Fibroblast of villous mesenchyme (primary cell): ENCODE results near the gene BSDC1. TPM values are rescaled to one million over a fixed set of nuclear protein-coding genes. Genes with fewer than 3 reads are reported as not detected.

ENCODE experiments used
- DNase-seq: peaks from one replicate; pipeline ENCODE4 v3.0.0-alpha.2; 2010; ENCODE audit warnings: low read depth
- H3K4me3 ChIP-seq: 2 replicates; pipeline ENCODE4 v1.5.1; 2011; ENCODE audit warnings: low read depth, mild to moderate bottlenecking, low read length
- total RNA-seq: library from RNA; depleted of rRNA; stranded (reverse); fragments of >200 nt; gene quantifications from 2 replicates; pipeline ENCODE4 v1.2.3, GENCODE V29; 2012
- TF ChIP-seq, protein P1 (sequence below): IDR thresholded peaks from 2 replicates; pipeline ENCODE4 v1.5.1; 2012; ENCODE audit warnings: low read depth, mild to moderate bottlenecking, low read length; ENCODE audit not compliant: insufficient read depth

BSDC1 gene
- total RNA-seq, 1 donor: 76.4 TPM

DNA sequence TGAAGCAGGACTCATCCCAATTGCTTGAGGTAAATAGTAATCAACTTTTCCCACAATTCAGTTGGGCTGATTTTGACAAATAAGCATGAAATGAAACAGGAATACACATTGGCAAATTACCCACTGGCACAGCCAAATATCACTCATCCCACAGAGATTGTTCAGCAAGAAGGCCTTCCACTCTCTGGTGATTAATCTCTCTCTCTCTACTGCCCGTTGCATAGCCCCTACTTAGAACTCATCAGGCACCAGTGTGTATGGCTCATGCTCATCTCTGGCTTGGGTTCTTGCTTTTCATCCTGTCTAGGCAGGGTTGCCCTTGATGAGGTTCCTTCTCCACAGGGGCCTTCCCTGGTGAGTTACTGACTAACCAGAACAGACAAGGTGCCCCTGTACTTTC, 1.1 kb downstream of the BSDC1 start:
- TF ChIP-seq, protein P1, sequence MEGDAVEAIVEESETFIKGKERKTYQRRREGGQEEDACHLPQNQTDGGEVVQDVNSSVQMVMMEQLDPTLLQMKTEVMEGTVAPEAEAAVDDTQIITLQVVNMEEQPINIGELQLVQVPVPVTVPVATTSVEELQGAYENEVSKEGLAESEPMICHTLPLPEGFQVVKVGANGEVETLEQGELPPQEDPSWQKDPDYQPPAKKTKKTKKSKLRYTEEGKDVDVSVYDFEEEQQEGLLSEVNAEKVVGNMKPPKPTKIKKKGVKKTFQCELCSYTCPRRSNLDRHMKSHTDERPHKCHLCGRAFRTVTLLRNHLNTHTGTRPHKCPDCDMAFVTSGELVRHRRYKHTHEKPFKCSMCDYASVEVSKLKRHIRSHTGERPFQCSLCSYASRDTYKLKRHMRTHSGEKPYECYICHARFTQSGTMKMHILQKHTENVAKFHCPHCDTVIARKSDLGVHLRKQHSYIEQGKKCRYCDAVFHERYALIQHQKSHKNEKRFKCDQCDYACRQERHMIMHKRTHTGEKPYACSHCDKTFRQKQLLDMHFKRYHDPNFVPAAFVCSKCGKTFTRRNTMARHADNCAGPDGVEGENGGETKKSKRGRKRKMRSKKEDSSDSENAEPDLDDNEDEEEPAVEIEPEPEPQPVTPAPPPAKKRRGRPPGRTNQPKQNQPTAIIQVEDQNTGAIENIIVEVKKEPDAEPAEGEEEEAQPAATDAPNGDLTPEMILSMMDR: no peak
- peak overlapping the region; percentile 86 for H3K4me3 ChIP-seq
- DNase-seq: no peak

DNA sequence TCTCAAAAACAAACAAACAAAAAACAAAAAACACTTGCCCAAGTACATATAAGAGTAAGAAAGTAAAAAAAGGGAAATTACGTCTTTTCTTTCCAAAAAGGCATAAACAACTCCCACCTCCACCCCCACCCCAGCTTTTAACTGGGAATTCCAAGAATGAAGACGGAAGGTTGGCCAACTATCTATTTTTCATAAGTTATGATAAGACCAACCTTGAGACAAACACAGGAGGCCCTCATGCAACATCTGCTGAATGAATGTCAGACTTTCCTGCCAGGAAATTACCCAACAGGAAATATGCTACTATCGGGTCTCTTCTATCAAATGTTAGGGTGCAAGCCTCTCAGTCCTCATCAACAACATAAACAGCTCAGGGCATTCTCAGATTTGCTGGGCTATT, 1.9 kb downstream of the BSDC1 start:
- H3K4me3 ChIP-seq: no peak overlapping the region
- peak; percentile 54 for DNase-seq
- TF ChIP-seq, protein P1: no peak

DNA sequence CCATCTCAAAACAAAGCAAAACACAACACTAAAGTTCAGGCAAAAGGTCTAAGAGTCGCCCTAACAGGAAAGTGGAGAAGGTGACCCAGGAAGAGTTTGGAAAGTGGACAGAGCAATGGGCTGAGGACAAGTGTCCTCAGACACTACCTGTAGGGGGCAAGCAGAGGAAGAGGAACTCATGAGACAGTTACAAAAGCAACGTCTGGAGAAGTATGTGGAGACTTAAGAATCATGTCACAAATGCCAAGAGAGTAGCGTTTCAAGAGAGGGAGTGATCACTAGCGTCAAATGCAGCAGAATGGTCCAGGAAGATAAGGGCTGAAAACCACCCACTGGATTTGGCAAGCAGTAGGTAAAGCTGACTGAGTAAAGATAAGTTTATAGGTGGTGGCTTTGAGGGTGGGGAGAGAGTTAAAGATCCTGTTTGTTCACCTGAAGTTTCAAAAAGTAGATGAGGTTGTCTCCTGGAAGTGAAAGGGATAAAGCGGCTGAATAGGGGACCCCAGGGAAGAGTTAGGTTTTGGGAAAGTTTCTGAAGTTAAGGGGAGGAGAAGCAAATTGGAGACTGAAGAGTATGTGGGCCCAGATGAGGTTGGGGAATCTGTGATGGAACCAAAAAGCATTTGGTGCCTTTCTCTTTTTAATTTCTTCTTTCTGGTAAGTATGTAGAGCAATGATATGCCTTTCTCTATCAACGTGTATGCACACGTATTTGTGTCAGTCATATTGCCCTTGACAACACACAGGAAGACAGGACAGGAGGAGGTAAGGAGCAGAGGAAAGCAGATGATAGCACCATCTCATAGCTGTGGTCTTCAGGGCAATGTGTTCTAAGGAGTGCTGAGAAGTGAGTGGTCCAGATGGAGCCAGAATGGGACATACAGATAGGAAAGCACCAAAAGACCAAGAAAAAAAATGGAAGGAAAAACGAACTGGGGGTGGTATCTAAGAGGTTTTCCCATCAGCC, 3.1 kb downstream of the BSDC1 start:
- TF ChIP-seq, protein P1: no peak
- H3K4me3 ChIP-seq: no peak overlapping the region
- DNase-seq: no peak

DNA sequence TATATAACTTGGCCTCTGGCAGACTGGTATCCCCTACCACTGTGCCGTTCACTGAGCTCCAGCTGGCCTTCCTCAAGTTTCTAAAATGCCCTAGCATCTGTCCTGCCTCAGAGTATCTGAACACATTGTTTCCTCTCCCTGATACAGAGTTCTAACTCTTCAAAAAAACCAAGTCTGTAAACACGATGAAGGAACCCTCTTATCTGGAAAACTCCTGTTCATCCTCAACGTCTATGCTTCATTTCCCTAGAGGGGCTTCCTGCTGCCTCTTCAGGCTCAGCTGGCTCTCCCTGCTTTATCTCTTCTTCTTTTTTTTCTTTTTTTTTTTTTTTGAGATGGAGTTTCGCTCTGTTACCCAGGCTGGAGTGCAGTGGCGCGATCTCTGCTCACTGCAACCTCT, 5.6 kb downstream of the BSDC1 start:
- TF ChIP-seq, protein P1: no peak
- no peak for DNase-seq

DNA sequence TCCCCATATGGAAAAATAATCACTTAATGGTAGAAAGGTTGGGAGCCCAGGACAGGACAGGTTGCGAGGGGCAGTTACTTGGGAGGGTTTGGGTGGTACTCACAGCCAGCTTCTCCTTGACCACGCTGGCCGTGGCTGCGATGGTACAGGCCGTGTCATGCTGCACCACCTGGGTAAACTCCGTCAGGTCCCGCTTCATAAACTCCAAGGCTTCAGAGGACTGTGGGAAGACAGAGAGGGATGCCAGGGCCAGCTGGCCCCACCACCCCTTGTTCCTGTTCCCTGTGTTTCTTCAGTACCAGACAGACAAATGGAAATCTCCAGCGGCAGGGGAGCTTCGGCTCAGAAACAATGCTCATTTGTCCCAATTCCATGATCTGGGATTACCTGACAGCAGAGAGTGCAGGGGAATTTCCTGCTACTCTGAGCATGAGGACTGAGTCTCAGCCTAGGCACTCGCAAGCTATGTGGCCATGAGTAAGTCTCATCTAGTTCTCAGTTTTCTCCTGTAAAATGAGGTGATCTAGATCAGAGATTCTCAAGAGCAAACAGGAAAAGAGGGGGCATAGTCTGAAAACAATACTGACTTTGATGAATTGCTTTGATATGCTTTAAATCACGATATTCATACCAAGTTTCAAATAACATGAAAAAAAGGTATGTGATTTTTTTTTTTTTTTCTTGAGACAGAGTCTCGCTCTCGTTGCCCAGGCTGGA, 7.4 kb downstream of the BSDC1 start:
- TF ChIP-seq, protein P1: no peak
- H3K4me3 ChIP-seq: no peak overlapping the region
- DNase-seq: no peak

More for the DNA sequence above, 5.6 kb downstream of the BSDC1 start:
- H3K4me3 ChIP-seq: no peak overlapping the region

- no peak overlapping the region for H3K4me3 ChIP-seq
- TF ChIP-seq, protein P1: no peak
- DNase-seq: no peak
These were observed 14.2 kb downstream of the BSDC1 start for GRCh38 chr1:32380057-32380456.
